ENCODE data around the gene TMEM63C.
A peak's percentile ranks its signal among the peaks of the same experiment; 100 is the strongest.

TMEM63C gene

DNA sequence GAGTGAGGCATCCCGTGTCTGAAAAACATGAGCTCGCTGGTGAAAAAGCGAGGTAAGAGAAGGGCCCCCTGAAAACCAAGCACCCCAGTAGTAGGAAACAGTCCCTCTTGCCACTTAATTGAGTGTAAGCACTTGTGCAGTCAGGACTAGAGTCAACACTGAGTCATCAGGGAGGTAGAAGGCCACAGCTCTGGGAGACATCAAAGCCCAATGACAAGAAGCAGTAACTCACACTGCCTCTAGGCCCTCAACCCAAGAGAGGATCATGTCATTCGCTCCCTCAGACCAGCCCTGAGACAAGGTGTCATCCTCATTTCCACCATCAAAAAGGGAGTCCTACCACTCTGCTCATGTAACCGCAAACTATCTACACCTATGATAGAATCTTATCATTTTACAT lies 121.3 kb downstream of the TMEM63C start:
- Histone ChIP-seq H3K9me3 (ENCODE audit: severe bottlenecking) (no peaks in the 10 kb centered on the region), H3K27ac (peak overlapping the region; percentile 71), H3K36me3 (peaks cover 36% of the 10 kb centered on the region), H3K27me3 (ENCODE audit: insufficient read depth, low read depth, severe bottlenecking) (no peaks in the 10 kb centered on the region), H3K4me3 (ENCODE audit: low read depth, low read length) (no peak overlapping the region)
- TF ChIP-seq, protein P1, sequence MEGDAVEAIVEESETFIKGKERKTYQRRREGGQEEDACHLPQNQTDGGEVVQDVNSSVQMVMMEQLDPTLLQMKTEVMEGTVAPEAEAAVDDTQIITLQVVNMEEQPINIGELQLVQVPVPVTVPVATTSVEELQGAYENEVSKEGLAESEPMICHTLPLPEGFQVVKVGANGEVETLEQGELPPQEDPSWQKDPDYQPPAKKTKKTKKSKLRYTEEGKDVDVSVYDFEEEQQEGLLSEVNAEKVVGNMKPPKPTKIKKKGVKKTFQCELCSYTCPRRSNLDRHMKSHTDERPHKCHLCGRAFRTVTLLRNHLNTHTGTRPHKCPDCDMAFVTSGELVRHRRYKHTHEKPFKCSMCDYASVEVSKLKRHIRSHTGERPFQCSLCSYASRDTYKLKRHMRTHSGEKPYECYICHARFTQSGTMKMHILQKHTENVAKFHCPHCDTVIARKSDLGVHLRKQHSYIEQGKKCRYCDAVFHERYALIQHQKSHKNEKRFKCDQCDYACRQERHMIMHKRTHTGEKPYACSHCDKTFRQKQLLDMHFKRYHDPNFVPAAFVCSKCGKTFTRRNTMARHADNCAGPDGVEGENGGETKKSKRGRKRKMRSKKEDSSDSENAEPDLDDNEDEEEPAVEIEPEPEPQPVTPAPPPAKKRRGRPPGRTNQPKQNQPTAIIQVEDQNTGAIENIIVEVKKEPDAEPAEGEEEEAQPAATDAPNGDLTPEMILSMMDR (IDR thresholded peaks at IDR 0.05; ENCODE audit: low read depth, low read length), result no peak
- no peak for DNase-seq

DNA sequence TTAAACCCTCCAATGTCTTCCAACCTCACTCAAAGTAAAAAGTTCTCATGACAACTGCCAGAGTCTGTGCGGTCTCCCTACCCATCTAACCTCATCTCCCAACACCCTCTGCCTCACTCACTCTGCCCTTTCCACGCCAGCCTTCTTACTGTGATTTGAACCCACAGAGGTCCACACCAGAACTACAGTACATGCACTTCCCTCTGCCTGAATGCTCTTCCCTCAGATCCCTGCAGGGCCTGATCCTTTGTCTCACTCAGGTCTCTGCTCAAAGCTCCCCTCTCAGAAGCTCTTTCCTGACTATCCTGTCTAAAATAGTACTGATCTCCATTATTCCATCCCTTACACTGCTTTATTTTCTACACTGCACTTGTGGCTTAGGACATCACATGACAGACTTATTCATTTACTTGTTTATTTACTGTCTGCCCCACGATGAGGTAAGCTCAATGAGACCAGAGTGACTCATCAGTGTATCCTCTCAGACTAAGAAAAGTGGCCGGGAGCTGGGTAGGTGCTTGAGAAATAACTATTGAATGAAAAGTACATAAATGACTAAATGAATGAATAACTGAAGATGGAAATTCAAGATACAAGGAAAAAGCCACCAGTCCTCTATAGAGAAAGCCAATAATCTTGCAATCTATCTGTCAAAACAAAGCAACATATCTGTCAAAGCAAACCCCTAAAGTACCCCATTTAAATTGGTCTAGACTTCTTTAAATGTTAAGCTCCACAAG lies 122.0 kb downstream of the TMEM63C start:
- H3K36me3 ChIP-seq, result peaks cover 29% of the 10 kb centered on the region
- TF ChIP-seq, protein P1 (IDR thresholded peaks at IDR 0.05; ENCODE audit: low read depth, low read length), result no peak
- no peak for DNase-seq
- peak overlapping the region; percentile 71 for H3K27ac ChIP-seq
- H3K27me3 ChIP-seq (ENCODE audit: insufficient read depth, low read depth, severe bottlenecking), result no peaks in the 10 kb centered on the region
- no peaks in the 10 kb centered on the region for H3K9me3 ChIP-seq (ENCODE audit: severe bottlenecking)
- H3K4me3 ChIP-seq (ENCODE audit: low read depth, low read length), result no peak overlapping the region

DNA sequence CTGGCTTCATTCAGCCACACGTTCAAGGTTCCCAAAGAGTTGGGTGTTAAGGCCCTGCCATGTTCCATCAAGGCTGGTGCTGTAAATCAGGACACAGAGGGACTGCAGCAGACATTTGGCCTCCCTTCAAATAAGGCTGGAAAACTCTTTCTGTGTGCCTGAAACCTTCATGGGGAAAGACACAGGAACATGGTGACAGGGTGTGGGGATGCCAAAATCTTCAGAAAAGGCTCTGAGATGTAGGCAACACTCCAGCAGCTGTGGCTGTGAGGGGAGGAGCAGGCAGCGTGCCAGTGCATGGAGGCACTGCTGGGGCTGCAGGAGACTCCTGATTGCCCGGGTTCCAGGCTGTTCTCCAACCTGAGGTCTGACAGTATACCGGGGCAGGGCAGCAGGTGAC lies 124.1 kb downstream of the TMEM63C start:
- peaks cover 15% of the 10 kb centered on the region for H3K36me3 ChIP-seq
- TF ChIP-seq, protein P1 (IDR thresholded peaks at IDR 0.05; ENCODE audit: low read depth, low read length), result no peak
- no peaks in the 10 kb centered on the region for H3K27me3 ChIP-seq (ENCODE audit: insufficient read depth, low read depth, severe bottlenecking)
- H3K27ac ChIP-seq, result no peak overlapping the region
- no peak overlapping the region for H3K4me3 ChIP-seq (ENCODE audit: low read depth, low read length)
- DNase-seq, result no peak
- no peaks in the 10 kb centered on the region for H3K9me3 ChIP-seq (ENCODE audit: severe bottlenecking)

DNA sequence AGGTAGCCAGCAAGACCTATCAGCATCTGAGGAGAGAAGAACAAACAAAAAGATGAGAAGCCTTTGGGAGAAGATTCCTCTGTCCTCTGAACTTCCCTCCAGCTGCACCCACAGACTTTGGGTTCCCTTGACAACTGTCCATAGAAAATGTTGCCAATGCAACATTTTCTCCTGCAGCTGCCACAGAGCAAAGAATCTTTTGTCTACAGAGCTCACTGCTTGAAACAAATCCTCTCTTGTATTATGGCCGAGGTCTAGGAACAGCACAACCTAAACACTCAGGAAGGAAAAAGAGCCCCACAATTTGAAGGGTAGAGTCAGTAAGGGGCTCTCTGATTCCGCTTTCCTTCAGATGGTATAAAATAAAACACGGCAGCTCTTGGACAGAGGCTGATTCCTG lies 124.8 kb downstream of the TMEM63C start:
- peak overlapping the region; percentile 4; the same call in 1 of the 2 replicates for H3K27ac ChIP-seq
- H3K27me3 ChIP-seq (ENCODE audit: insufficient read depth, low read depth, severe bottlenecking), result no peaks in the 10 kb centered on the region
- TF ChIP-seq, protein P1 (IDR thresholded peaks at IDR 0.05; ENCODE audit: low read depth, low read length), result no peak
- peaks cover 18% of the 10 kb centered on the region for H3K36me3 ChIP-seq
- no peaks in the 10 kb centered on the region for H3K9me3 ChIP-seq (ENCODE audit: severe bottlenecking)
- DNase-seq, result no peak
- H3K4me3 ChIP-seq (ENCODE audit: low read depth, low read length), result no peak overlapping the region

DNA sequence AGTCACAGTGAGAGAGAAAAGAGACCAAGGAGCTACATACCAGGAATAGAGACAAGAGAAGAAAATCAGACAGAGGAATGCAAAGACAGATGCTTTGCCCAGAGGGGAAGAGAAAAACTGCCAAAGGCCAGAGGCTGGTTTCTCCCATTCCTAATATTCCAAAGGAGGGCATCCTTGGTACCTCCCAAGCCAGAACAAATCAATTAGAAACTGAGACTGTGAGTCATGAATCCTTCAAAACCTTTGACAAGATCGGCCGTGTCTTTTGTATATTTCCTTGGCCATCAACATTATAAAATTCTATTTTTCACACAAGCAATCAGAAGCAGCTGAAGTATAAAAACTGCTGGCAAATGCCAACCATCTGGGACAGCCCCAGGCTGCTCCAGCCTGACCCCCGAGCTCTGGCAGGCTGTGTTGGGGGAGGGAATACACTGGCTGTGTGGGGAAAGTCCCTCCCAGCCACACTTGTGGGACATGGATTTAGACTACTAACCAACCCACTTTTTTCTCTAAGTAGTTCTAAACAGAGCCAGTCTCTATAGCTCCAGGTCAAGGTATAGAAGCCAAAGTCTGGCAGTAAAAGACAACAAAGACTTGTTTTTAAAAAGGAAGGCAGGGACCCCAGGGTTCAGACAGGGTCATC lies 125.4 kb downstream of the TMEM63C start:
- DNase-seq, result peak; percentile 55
- Histone ChIP-seq H3K4me3 (ENCODE audit: low read depth, low read length) (no peak overlapping the region), H3K9me3 (ENCODE audit: severe bottlenecking) (no peaks in the 10 kb centered on the region), H3K36me3 (peaks cover 12% of the 10 kb centered on the region), H3K27ac (peak overlapping the region; percentile 4; the same call in 1 of the 2 replicates), H3K27me3 (ENCODE audit: insufficient read depth, low read depth, severe bottlenecking) (no peaks in the 10 kb centered on the region)
- TF ChIP-seq, protein P1 (IDR thresholded peaks at IDR 0.05; ENCODE audit: low read depth, low read length), result no peak
